HG03565 (cell line): ENCODE results near the gene HOXD8.

Experiments used
- ATAC-seq: cut with Tn5 transposase; IDR thresholded peaks from one replicate; pipeline ENCODE4 v1.9.1; 2021; ENCODE audit warnings: mild to moderate bottlenecking, moderate library complexity; ENCODE audit not compliant: unreplicated experiment

The HOXD8 gene

DNA sequence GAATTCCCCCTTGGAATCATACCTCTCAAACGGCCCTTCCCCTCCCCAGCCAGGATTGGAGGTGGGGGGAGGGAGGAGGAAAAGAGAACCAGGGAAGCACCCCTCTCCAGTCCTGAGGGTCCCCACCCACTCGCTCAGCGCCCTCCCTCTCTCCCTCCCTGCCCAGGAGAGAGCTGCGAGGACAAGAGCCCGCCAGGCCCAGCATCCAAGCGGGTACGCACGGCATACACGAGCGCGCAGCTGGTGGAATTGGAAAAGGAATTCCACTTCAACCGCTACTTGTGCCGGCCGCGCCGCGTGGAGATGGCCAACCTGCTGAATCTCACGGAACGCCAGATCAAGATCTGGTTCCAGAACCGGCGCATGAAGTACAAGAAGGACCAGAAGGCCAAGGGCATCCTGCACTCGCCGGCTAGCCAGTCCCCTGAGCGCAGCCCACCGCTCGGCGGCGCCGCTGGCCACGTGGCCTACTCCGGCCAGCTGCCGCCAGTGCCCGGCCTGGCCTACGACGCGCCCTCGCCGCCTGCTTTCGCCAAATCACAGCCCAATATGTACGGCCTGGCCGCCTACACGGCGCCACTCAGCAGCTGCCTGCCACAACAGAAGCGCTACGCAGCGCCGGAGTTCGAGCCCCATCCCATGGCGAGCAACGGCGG, 42.0 kb downstream of the HOXD8 start:
- ATAC-seq = no peak

DNA sequence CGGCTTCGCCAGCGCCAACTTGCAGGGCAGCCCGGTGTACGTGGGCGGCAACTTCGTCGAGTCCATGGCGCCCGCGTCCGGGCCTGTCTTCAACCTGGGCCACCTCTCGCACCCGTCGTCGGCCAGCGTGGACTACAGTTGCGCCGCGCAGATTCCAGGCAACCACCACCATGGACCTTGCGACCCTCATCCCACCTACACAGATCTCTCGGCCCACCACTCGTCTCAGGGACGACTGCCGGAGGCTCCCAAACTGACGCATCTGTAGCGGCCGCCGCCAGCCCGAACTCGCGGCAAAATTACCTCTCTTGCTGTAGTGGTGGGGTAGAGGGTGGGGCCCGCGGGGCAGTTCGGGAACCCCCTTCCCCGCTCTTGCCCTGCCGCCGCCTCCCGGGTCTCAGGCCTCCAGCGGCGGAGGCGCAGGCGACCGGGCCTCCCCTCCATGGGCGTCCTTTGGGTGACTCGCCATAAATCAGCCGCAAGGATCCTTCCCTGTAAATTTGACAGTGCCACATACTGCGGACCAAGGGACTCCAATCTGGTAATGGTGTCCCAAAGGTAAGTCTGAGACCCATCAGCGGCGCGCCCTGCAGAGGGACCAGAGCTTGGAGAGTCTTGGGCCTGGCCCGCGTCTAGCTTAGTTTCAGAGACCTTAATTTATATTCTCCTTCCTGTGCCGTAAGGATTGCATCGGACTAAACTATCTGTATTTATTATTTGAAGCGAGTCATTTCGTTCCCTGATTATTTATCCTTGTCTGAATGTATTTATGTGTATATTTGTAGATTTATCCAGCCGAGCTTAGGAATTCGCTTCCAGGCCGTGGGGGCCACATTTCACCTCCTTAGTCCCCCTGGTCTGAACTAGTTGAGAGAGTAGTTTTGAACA, 42.7 kb downstream of the HOXD8 start:
- ATAC-seq = no peak

DNA sequence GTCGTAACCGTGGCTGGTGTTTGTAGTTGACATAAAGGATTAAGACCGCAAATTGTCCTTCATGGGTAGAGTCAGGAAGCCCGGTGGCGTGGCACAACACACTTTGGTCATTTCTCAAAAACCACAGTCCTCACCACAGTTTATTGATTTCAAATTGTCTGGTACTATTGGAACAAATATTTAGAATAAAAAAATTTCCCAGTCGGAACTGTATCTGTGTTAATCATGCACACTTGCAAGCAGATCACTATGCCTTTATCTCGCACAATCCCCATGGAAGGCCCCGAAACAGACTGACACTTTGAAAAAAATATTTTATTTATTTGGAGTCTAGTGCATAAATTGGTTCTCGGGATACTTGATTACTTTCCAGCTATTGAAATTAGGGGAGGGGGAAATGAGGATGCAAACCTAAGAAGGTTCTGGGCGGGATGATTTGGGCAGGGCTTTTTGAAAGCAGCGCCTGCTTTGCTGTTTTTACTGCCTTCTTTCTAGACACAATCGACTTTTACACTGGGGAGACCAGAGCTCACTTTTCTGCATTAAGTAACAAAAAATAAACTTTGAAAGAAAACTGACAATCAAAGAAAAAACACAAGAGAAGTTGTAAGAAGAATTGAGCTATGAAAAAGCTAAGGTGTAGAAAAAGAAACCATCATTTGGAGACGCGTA, 43.5 kb downstream of the HOXD8 start:
- ATAC-seq = no peak

DNA sequence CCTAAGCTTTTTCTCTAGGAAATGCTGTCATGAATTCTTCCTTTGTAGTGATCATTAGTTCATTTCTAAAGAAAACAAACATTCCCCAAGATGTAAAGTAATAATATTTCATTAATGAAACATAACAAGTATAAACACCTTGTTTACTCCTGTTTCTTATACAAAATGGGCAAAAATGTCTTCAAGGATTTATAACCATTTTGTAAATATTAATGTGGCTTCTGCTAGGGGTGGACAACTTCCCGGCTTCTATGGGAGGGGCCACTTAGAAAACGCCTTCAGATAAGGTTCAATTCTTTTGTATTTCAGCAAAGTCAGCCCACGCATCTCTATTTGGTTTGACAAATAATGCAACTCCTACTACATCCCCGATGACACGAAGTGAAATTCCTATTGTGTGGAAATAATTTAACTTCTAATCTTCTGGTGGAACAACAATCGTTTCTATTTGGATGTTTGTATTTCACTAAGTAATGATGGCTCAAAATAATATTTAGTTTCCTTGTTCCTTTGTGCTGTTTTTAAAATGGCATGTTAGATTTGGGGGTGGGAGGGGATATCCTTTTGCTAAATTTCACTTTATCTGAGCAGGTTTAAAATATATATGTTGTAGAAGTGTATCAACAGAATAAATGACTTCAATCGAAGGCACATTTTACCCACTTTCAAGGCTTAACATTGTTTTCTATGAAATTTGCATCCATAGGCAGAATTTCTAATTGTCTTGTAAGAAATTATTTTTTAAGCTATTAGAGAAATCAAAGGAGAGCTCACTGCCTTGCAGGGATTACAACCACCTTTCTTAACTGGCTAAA, 44.3 kb downstream of the HOXD8 start:
- no peak for ATAC-seq

DNA sequence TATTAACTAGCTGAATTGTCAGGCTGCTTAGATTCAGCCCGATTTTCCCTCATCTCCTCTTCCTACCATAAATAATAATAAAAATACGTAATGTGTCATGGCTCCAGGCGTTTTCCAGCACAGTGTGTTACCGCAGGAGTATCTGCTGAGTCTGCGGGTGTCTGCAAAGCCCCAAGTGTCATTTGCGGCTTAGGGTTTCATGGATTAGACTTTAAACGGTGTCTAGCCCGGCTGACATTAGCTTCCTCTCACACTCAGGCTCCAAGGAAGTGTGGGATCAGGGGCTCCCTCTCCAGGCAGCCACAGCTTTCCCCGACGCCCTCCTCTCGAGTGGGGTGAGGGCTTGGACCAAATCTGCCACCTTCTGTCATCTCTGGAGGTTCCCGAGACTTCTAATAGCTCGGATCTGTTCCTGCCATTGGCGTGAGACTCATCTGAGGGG, 44.9 kb downstream of the HOXD8 start:
- ATAC-seq = no peak

DNA sequence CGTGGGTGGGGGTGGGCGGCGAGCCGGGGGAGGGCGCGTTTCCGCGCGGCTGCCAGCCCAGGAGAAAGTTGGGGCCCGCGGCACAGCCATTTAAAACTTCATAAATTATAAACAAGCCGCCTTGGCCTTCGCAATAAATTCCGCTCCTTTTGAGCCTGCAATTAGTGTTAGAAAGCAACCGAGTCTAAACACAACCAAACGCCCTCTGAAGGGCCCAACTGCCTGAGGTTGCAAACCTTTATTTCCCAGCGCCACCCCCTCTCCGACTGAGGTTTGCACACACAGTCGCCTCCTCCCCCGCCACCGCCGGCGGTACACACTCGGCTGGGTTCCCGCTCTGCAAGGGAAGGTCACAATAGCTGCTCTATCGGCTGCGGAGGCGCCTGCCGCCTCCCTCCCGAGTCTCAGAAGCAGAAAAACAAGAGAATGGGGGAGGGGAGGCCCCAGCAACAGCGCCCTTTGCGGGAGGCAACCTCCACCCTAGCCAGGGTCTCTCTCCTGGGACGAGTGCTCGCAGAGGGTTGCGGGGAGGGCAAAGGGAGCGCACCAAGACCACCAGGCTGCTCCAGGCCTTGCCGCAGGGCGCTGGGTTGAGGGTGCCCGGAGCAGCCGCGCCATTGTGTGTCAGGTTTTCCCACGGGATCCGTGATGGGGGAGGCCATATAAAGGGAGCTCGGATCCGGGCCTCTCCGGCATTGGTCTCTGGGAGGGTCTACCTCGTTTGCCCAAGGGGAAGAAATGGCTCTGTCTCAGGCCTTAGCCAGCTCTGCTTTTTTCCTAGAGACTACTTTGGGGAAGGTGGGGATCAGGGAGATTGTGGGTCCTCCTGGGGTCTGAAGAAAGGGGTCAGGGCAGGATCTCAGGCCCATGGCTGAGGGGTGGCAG, 45.6 kb downstream of the HOXD8 start:
- ATAC-seq = no peak

DNA sequence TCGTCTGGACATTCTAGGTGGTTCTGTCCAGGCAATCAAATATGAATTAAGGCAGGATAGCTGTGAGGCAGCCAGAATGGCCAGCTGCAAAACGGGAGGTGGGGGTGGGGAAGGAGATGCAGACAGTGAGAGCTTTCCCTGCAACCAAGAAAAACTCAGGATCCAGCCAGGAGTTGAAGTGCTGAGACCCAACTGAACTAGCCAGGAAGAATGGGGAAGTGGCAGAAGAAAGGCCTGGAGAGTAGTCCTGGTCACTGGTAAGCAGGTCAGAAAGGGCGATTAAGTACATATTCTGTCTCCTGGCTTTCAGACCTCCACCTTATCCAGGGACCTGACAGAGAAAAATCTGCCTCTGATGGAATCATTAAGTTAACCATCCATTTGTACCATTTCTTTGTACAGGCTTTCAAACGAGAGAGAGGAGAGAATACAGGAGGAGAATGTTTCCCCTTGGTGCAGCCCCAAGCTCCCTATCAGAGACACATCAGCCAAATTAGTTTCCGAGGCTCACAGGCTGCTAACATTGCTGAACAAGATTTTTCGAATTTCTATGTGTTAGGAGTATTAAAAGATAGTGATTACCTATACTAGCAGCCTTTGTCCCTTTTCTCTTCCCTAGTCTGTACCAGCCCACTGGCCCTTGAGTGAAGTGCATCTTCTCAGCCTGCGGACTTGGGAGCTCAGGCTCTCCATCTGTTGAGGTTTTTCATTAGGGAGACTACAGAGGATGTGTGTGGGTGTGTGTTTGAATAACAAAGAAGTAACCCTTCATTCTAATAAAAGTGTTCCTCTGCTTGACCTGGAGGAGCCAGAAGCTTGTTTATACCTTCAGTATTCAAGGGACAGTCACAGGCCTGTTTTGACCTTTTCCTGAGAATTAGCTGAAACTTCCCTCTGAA, 46.5 kb downstream of the HOXD8 start:
- ATAC-seq = no peak

DNA sequence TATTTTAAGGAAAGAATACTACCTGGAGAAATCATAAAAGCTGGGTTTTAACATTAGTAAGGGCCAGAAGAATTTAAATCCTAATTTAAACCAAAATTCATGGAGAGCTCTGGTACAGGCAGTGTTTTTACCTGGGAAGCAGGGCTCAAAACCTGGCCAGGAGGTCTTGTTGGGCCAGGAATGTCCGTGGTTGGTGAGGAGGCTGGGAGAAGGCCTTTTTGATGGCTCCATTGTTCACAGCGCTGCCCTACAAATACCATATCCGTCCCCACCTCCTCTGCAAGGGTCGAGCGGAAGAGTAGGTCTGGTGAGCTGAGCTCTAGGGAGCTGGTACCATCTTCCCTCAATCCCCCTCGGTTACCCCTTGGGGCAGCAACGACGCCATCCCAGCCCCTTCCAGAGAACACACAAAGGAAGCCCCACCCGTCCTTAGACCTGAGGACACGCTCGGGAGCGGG, 48.1 kb downstream of the HOXD8 start:
- ATAC-seq = no peak

DNA sequence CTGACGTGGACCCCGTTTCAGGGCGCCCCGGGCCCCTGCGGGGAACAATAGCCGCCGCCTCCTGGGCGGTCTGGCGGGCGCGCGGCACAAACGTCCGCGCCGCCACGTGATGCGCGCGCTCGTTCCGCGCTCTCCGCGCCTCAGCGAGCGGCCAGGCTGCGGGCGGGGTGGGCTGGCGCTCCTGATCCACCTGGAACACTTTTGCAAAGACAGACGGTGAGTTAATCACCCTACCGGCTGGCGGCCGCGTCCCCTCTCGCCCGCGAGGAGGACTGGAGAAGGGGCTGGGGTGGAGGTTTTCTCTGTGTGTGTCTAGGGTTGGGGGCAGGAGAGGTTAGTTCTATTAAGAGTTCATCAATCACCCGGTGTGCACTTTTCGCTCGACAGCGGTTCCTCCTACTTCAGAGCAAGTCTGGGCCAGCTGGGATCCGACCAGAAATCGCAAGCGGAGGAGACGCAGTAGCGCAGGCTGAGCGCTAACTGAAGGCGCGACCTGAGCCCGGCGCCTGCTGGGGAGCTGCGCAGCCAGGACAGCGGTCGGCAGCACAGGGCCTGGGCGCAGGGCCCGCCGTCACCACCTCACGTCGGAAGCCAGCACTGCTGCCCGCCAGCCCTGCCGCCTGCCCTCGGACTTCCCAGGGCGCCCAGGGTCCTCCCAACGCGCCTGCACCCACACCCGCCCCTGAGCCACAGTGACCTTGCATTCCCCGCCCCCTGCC, 48.7 kb downstream of the HOXD8 start:
- no peak for ATAC-seq

DNA sequence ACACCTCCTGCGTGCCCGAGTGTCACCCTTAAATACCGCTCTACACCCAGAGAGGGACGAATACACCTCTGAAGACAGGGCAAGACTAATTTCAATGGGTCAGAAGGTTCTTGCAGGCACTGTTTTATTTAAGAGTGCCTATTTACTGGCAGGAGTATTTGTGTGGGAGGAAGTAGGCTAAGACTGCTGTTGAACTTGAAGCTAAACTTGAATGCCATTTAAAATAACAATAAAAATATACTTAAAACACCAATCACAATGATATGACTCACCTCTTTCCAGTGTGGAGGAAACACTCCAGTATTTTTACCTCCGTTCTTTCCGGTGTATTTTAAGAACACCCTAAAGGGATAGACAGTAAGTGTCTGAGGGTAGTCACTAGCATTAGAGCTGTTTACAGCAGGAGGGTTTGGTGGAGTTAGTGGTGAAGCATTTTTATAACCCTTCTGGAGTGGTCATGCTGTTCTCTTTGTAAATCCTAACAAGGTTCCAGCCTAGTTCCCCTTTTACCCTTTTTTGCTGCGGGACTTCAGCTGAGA, 49.3 kb downstream of the HOXD8 start:
- ATAC-seq = no peak

DNA sequence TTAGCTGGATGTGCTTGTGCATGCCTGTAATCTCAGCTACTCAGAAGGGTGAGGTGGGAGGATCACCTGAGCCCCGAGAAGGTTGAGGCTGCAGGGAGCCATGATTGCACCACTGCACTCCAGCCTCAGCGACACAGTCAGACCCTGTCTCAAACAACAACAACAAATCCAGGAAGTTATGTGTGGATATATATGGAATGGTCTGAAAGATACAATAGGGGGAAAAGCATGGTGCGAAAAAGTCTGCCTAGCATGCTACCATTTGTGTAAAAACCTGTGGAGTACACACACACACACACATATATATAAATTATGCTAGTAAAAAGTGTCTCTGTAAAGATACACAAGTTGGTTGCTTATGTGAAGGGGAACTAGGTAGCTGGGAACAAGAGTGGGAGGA, 52.0 kb downstream of the HOXD8 start:
- no peak for ATAC-seq
